Measurements from ENCODE around the gene CALCB.

DNA sequence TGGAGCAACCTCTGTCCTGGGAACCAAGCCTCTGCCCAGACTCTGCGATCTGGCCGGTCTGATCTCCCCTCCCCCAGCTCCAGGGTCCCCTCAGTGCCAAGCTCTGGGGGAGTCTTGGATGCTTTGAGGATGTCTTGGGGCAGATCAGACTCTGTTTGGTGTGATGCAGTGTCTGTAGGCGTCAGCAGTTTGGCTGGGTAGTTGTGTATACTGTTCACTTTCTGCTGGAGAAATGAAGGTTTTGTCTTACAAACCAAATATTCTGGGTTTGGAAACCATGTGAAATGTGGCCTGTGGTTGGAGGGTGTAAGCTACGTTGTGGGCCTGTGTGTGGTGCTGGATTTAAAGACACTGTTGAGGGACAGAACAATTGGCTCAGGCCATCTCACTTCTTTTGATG is 46.0 kb downstream of the CALCB start:
- TF ChIP-seq, protein P1, sequence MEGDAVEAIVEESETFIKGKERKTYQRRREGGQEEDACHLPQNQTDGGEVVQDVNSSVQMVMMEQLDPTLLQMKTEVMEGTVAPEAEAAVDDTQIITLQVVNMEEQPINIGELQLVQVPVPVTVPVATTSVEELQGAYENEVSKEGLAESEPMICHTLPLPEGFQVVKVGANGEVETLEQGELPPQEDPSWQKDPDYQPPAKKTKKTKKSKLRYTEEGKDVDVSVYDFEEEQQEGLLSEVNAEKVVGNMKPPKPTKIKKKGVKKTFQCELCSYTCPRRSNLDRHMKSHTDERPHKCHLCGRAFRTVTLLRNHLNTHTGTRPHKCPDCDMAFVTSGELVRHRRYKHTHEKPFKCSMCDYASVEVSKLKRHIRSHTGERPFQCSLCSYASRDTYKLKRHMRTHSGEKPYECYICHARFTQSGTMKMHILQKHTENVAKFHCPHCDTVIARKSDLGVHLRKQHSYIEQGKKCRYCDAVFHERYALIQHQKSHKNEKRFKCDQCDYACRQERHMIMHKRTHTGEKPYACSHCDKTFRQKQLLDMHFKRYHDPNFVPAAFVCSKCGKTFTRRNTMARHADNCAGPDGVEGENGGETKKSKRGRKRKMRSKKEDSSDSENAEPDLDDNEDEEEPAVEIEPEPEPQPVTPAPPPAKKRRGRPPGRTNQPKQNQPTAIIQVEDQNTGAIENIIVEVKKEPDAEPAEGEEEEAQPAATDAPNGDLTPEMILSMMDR (IDR thresholded peaks at IDR 0.05) = no peak
- TF ChIP-seq EZH2phosphoT487 (IDR thresholded peaks at IDR 0.05) = no peak

All from neural progenitor cell (in vitro differentiated cells).